ENCODE results near the gene MZT2A.
"Not testable (repeated sequence)": the region's sequence is repeated elsewhere in the genome, so short reads cannot be mapped to it uniquely, and the experiment has no call there.

GRCh38 chr2:131478850-131479461 is 13.2 kb downstream of the MZT2A start:
- not testable (repeated sequence) for TF ChIP-seq SUZ12 (IDR thresholded peaks at IDR 0.05; ENCODE audit: extremely low read depth, insufficient read depth, insufficient read length); YY1 (IDR thresholded peaks at IDR 0.05; ENCODE audit: insufficient read depth, insufficient read length); ZNF274 (IDR thresholded peaks at IDR 0.05; ENCODE audit: low read depth, low read length)
